HepG2 (cell line): ENCODE measurements around the gene TLCD3B. TPM values are rescaled to one million over a fixed set of nuclear protein-coding genes. Genes with fewer than 3 reads are reported as not detected.

ENCODE experiments used
- ESRRA ChIP-seq: sonication (generic); formaldehyde crosslinking; IDR thresholded peaks from 2 replicates; pipeline ENCODE4 v1.5.1; 2020; ENCODE audit warnings: mild to moderate bottlenecking, low read depth, missing genetic modification reagents
- FOSL1 ChIP-seq: sonication (generic); formaldehyde crosslinking; IDR thresholded peaks from 2 replicates; pipeline ENCODE4 v1.9.0; 2021; ENCODE audit warnings: missing genetic modification reagents, borderline replicate concordance
- HIVEP1 ChIP-seq: sonication (generic); formaldehyde crosslinking; IDR thresholded peaks from 2 replicates; pipeline ENCODE4 v1.4.0; 2020; ENCODE audit warnings: mild to moderate bottlenecking, missing genetic modification reagents
- HNRNPH1 ChIP-seq: fragments of 200-400 bp; formaldehyde crosslinking; optimal IDR thresholded peaks from 2 replicates; pipeline ENCODE3; 2017; ENCODE audit warnings: mild to moderate bottlenecking, low read depth, low read length
- JUNB ChIP-seq: sonication (generic); formaldehyde crosslinking; IDR thresholded peaks from 2 replicates; pipeline ENCODE4 v1.8.0; 2022; ENCODE audit warnings: missing genetic modification reagents, mild to moderate bottlenecking, borderline replicate concordance
- KAT7 ChIP-seq: IDR thresholded peaks from 2 replicates; pipeline ENCODE4 v1.6.1; 2018; ENCODE audit warnings: borderline replicate concordance, missing compliant biosample characterization
- NR2F2 ChIP-seq: IDR thresholded peaks from 2 replicates; pipeline ENCODE4 v1.6.1; 2012; ENCODE audit warnings: low read depth, inconsistent platforms, borderline replicate concordance
- POLR2G ChIP-seq: fragments of 200-400 bp; formaldehyde crosslinking; IDR thresholded peaks from 2 replicates; pipeline ENCODE4 v1.6.1; 2018; ENCODE audit warnings: mild to moderate bottlenecking, low read depth, low read length, moderate library complexity
- SOX13 ChIP-seq, 3 experiments: fragments of 450-650 bp in 1 of 3; sonication (generic) in 1 of 3; formaldehyde crosslinking in 1 of 3; IDR thresholded peaks in 2 of 3; conservative IDR thresholded peaks in 1 of 3; 2 replicates each; pipeline versions ENCODE4 v1.5.0 to v1.6.1; 2016 to 2020; ENCODE audit warnings: antibody characterized with exemption in 1 of 3, mild to moderate bottlenecking in 1 of 3, missing compliant biosample characterization in 1 of 3, missing genetic modification reagents in 1 of 3, moderate library complexity in 1 of 3
- SPEN ChIP-seq: sonication (generic); formaldehyde crosslinking; IDR thresholded peaks from 2 replicates; pipeline ENCODE4 v1.5.1; 2020; ENCODE audit warnings: low read depth, mild to moderate bottlenecking, missing genetic modification reagents
- ZNF556 ChIP-seq: sonication (generic); formaldehyde crosslinking; IDR thresholded peaks from 2 replicates; pipeline ENCODE4 v1.4.0; 2020; ENCODE audit warnings: mild to moderate bottlenecking, missing genetic modification reagents, borderline replicate concordance
- ZNF674 ChIP-seq: sonication (generic); formaldehyde crosslinking; IDR thresholded peaks from 2 replicates; pipeline ENCODE4 v1.5.0; 2020; ENCODE audit warnings: low read depth, mild to moderate bottlenecking, missing genetic modification reagents
- ZNF724P ChIP-seq: sonication (generic); formaldehyde crosslinking; IDR thresholded peaks from 2 replicates; pipeline ENCODE4 v1.8.0; 2022; ENCODE audit warnings: missing genetic modification reagents, borderline replicate concordance
- ZNF781 ChIP-seq: sonication (generic); formaldehyde crosslinking; IDR thresholded peaks from 2 replicates; pipeline ENCODE4 v1.5.1; 2020; ENCODE audit warnings: borderline replicate concordance, mild to moderate bottlenecking, missing genetic modification reagents; ENCODE audit errors: not compliant biosample characterization
- polyA plus RNA-seq, 8 experiments: library from polyadenylated mRNA; depleted of rRNA in 3 of 8; stranded (reverse) in 7 of 8; unstranded in 1 of 8; fragments of >200 nt; fragmentation: Illumina TruSeq in 4 of 8; extraction: Trizol in 4 of 8; gene quantifications; 2 replicates each; pipeline versions ENCODE4 v1.2.1 to v1.2.3, GENCODE V29; 2011 to 2016; ENCODE audit warnings: low read depth in 4 of 8, missing spikeins in 1 of 8, mixed read lengths in 1 of 8; ENCODE audit not compliant: insufficient read depth in 1 of 8
- total RNA-seq, 5 experiments: library from RNA; depleted of rRNA; stranded (reverse); fragments of >200 nt; fragmentation: Illumina TruSeq; extraction: Trizol; gene quantifications; 2 replicates each; pipeline ENCODE4 v1.2.3, GENCODE V29; 2016; ENCODE audit warnings: low read depth in 1 of 5
- TF ChIP-seq, protein P1 (sequence below): IDR thresholded peaks from 2 replicates; pipeline ENCODE4 v1.6.1; 2016
- TF ChIP-seq, protein P2 (sequence below): sonication (generic); formaldehyde crosslinking; IDR thresholded peaks from 2 replicates; pipeline ENCODE4 v1.9.0; 2021; ENCODE audit warnings: missing genetic modification reagents, mild to moderate bottlenecking, borderline replicate concordance
- TF ChIP-seq, protein P3 (sequence below), 2 experiments: sonication (generic) in 1 of 2; formaldehyde crosslinking in 1 of 2; IDR thresholded peaks; 2 replicates each; pipeline versions ENCODE4 v1.4.0 to v1.6.1; 2018 to 2020; ENCODE audit warnings: missing genetic modification reagents in 2 of 2, borderline replicate concordance in 1 of 2, low read depth in 1 of 2, mild to moderate bottlenecking in 1 of 2, missing biosample characterization in 1 of 2
- TF ChIP-seq, protein P4 (sequence below): sonication (generic); formaldehyde crosslinking; IDR thresholded peaks from 2 replicates; pipeline ENCODE4 v1.5.0; 2020; ENCODE audit warnings: missing genetic modification reagents
- TF ChIP-seq, protein P5 (sequence below): IDR thresholded peaks from 2 replicates; pipeline ENCODE4 v1.6.1; 2016; ENCODE audit warnings: mild to moderate bottlenecking

Gene TLCD3B
- total and polyA plus RNA-seq, 2 of the 13 experiments (the other 11 are each of a cell fraction or from before 2014, with no cell fraction given): not detected

DNA sequence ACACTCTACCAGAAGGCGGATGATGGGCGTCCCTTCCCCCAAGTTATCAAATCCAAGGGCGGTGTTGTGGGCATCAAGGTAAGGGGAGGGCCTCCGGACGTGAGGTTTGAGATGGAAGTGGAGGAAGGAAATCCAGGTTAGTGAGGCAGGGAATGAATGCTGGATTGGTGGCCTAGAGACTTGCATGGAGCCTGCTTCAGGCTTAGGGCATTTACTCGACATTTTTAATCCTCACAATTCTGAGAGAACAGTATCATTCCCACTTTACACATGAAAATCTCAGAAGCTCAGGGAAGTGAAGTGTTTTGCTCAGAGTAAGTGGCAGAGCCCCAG is 36.5 kb upstream of the TLCD3B start (continued):
- TF ChIP-seq, protein P1, sequence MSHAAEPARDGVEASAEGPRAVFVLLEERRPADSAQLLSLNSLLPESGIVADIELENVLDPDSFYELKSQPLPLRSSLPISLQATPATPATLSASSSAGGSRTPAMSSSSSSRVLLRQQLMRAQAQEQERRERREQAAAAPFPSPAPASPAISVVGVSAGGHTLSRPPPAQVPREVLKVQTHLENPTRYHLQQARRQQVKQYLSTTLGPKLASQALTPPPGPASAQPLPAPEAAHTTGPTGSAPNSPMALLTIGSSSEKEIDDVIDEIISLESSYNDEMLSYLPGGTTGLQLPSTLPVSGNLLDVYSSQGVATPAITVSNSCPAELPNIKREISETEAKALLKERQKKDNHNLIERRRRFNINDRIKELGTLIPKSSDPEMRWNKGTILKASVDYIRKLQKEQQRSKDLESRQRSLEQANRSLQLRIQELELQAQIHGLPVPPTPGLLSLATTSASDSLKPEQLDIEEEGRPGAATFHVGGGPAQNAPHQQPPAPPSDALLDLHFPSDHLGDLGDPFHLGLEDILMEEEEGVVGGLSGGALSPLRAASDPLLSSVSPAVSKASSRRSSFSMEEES (CRISPR knock-in tag): no peak
- TF ChIP-seq HNRNPH1 (no peak), JUNB (no peak), NR2F2 (no peak), FOSL1 (CRISPR knock-in tag) (no peak), POLR2G (0 out of 2 replicates have a peak, but pooled peaks have one; percentile 26), SOX13 (IDR thresholded peaks at IDR 0.05) (no peak), SOX13 (CRISPR knock-in tag; conservative IDR thresholded peaks at IDR 0.05 in 1 of 2, IDR thresholded peaks at IDR 0.05 in 1 of 2) (no peak), ZNF674 (CRISPR knock-in tag) (0 out of 2 replicates have a peak, but pooled peaks have one; percentile 4), SPEN (CRISPR knock-in tag) (no peak), ESRRA (no peak; the same call in 1 of the 2 replicates), HIVEP1 (CRISPR knock-in tag) (no peak), ZNF724P (CRISPR knock-in tag) (no peak), KAT7 (CRISPR knock-in tag) (no peak), ZNF556 (CRISPR knock-in tag) (no peak), ZNF781 (CRISPR knock-in tag) (no peak)
- TF ChIP-seq, protein P2, sequence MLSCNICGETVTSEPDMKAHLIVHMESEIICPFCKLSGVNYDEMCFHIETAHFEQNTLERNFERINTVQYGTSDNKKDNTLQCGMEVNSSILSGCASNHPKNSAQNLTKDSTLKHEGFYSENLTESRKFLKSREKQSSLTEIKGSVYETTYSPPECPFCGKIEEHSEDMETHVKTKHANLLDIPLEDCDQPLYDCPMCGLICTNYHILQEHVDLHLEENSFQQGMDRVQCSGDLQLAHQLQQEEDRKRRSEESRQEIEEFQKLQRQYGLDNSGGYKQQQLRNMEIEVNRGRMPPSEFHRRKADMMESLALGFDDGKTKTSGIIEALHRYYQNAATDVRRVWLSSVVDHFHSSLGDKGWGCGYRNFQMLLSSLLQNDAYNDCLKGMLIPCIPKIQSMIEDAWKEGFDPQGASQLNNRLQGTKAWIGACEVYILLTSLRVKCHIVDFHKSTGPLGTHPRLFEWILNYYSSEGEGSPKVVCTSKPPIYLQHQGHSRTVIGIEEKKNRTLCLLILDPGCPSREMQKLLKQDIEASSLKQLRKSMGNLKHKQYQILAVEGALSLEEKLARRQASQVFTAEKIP (CRISPR knock-in tag): no peak
- TF ChIP-seq, protein P3, sequence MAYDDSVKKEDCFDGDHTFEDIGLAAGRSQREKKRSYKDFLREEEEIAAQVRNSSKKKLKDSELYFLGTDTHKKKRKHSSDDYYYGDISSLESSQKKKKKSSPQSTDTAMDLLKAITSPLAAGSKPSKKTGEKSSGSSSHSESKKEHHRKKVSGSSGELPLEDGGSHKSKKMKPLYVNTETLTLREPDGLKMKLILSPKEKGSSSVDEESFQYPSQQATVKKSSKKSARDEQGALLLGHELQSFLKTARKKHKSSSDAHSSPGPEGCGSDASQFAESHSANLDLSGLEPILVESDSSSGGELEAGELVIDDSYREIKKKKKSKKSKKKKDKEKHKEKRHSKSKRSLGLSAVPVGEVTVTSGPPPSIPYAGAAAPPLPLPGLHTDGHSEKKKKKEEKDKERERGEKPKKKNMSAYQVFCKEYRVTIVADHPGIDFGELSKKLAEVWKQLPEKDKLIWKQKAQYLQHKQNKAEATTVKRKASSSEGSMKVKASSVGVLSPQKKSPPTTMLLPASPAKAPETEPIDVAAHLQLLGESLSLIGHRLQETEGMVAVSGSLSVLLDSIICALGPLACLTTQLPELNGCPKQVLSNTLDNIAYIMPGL (CRISPR knock-in tag; IDR thresholded peaks at IDR 0.05; ENCODE audit: borderline replicate concordance in 1 of 2, low read depth in 1 of 2): 0 out of 4 replicates have a peak, but pooled peaks of 1 of the 2 experiments have one; percentile 21
- TF ChIP-seq, protein P4, sequence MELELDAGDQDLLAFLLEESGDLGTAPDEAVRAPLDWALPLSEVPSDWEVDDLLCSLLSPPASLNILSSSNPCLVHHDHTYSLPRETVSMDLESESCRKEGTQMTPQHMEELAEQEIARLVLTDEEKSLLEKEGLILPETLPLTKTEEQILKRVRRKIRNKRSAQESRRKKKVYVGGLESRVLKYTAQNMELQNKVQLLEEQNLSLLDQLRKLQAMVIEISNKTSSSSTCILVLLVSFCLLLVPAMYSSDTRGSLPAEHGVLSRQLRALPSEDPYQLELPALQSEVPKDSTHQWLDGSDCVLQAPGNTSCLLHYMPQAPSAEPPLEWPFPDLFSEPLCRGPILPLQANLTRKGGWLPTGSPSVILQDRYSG (CRISPR knock-in tag): no peak
- TF ChIP-seq, protein P5, sequence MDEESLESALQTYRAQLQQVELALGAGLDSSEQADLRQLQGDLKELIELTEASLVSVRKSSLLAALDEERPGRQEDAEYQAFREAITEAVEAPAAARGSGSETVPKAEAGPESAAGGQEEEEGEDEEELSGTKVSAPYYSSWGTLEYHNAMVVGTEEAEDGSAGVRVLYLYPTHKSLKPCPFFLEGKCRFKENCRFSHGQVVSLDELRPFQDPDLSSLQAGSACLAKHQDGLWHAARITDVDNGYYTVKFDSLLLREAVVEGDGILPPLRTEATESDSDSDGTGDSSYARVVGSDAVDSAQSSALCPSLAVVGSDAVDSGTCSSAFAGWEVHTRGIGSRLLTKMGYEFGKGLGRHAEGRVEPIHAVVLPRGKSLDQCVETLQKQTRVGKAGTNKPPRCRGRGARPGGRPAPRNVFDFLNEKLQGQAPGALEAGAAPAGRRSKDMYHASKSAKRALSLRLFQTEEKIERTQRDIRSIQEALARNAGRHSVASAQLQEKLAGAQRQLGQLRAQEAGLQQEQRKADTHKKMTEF (CRISPR knock-in tag): no peak
